Uterus (tissue), 2 donors: Measurements from ENCODE around the gene DERA.

Experiments
- POLR2A ChIP-seq, 2 donors: fragments of 450-650 bp; IDR thresholded peaks; one replicate each; pipeline ENCODE4 v1.6.1; 2016; ENCODE audit warnings: antibody characterized with exemption in 2 of 2, mild to moderate bottlenecking in 1 of 2, moderate library complexity in 1 of 2
- TF ChIP-seq, protein P1 (sequence below), 4 experiments: fragments of 200-600 bp in 2 of 4; fragments of 450-650 bp in 2 of 4; sonication (generic) in 2 of 4; IDR thresholded peaks; one replicate each; pipeline ENCODE4 v1.5.1; 2016 to 2019; ENCODE audit warnings: antibody characterized with exemption in 4 of 4, mild to moderate bottlenecking in 2 of 4, moderate library complexity in 1 of 4

DNA sequence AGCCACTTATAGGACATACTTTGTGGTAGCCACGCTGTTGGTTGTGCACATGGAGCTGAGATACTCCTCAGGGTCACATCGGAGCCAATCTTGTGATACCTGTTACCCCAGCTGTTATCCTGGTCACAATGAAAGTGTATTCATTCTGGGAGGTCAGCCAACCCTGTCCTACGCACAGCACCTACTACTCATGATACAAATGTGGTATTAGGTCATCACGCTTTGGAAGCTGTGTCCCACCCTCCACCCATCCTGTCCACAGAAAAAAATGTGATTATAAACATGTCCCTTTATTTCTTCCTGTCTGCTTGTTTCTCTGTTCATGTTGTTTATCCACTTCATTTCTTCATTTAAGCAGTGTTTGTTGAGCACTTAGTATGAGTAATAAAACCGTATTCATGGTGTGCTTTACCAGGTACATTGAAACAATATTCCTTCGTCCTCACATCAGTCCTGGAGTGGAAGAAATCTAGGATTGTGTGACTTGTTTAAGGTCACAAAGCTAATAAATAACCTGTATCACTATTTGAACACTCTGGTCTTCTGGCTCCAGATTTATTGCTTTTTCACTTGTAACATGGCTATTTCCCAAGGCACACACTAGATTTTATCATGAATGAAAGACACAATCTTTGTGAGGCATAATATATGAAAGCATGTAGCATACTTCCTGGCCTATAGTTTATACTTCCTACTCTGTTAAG lies 73.1 kb downstream of the DERA start:
- TF ChIP-seq, protein P1, sequence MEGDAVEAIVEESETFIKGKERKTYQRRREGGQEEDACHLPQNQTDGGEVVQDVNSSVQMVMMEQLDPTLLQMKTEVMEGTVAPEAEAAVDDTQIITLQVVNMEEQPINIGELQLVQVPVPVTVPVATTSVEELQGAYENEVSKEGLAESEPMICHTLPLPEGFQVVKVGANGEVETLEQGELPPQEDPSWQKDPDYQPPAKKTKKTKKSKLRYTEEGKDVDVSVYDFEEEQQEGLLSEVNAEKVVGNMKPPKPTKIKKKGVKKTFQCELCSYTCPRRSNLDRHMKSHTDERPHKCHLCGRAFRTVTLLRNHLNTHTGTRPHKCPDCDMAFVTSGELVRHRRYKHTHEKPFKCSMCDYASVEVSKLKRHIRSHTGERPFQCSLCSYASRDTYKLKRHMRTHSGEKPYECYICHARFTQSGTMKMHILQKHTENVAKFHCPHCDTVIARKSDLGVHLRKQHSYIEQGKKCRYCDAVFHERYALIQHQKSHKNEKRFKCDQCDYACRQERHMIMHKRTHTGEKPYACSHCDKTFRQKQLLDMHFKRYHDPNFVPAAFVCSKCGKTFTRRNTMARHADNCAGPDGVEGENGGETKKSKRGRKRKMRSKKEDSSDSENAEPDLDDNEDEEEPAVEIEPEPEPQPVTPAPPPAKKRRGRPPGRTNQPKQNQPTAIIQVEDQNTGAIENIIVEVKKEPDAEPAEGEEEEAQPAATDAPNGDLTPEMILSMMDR (IDR thresholded peaks at IDR 0.05): no peak
- TF ChIP-seq POLR2A (IDR thresholded peaks at IDR 0.05): no peak
